Measurements from ENCODE around the gene USP22.

DNA sequence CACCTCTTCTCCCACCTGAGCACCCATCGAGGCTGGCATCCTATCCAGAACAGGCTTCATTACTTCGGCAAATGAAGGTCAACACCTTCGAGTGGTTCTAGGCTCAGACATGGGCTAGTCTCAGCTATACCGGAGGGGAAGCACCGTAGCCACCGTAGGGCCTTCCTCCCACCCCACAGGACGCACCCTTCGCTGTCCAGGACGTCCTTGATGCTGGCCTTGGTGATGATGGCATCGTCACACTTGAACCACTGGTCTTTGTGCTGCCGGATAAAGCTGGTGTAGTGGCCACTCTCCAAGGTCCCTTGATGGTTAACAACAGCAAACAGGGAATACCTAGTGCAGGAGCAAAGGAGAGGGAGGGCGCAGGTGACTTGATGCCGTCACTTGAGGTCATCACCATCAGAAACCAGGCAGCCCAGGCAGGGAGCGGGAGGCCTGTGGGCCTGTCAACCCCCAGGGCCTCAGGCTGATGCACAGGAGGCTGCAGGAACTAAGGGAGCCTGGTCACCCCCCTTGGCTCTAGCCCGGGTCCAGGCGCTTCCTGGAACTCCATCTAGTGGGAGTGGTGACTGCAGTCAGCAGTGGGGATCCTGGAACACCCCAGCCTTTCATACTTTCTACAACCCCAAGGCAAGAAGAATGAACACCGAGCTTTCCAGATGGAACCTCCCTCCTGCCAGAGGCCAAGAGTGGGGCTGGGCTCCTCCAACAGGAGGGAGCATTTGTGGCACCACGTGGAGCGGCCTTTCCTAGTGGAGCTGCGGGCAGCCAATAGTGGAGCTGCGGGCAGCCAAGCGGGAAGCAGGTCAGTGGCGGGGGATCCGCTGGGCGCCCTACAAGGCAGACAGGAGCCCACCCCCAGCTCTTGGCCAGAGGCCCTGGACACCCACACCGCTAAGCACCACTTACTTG, 38.5 kb downstream of the USP22 start:
- TF ChIP-seq, protein P1, sequence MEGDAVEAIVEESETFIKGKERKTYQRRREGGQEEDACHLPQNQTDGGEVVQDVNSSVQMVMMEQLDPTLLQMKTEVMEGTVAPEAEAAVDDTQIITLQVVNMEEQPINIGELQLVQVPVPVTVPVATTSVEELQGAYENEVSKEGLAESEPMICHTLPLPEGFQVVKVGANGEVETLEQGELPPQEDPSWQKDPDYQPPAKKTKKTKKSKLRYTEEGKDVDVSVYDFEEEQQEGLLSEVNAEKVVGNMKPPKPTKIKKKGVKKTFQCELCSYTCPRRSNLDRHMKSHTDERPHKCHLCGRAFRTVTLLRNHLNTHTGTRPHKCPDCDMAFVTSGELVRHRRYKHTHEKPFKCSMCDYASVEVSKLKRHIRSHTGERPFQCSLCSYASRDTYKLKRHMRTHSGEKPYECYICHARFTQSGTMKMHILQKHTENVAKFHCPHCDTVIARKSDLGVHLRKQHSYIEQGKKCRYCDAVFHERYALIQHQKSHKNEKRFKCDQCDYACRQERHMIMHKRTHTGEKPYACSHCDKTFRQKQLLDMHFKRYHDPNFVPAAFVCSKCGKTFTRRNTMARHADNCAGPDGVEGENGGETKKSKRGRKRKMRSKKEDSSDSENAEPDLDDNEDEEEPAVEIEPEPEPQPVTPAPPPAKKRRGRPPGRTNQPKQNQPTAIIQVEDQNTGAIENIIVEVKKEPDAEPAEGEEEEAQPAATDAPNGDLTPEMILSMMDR (IDR thresholded peaks at IDR 0.05) = no peak
- no peak for TF ChIP-seq POLR2A (IDR thresholded peaks at IDR 0.05)

All from thyroid gland (tissue), 4 donors.